Fibroblast of mammary gland (primary cell): ENCODE measurements around the gene KPTN.

Source experiments
- DNase-seq: peaks from one replicate; pipeline ENCODE4 v3.0.0-alpha.2; 2010; ENCODE audit warnings: low read depth
- H3K4me3 ChIP-seq: 2 replicates; pipeline ENCODE4 v1.5.1; 2011; ENCODE audit warnings: low read depth, mild to moderate bottlenecking, low read length, moderate library complexity; ENCODE audit not compliant: control insufficient read depth
- TF ChIP-seq, protein P1 (sequence below): conservative IDR thresholded peaks from 2 replicates; pipeline ENCODE4 v1.5.1; 2011; ENCODE audit warnings: low read depth, low read length, inconsistent platforms; ENCODE audit not compliant: control insufficient read depth, insufficient read depth

The KPTN gene

DNA sequence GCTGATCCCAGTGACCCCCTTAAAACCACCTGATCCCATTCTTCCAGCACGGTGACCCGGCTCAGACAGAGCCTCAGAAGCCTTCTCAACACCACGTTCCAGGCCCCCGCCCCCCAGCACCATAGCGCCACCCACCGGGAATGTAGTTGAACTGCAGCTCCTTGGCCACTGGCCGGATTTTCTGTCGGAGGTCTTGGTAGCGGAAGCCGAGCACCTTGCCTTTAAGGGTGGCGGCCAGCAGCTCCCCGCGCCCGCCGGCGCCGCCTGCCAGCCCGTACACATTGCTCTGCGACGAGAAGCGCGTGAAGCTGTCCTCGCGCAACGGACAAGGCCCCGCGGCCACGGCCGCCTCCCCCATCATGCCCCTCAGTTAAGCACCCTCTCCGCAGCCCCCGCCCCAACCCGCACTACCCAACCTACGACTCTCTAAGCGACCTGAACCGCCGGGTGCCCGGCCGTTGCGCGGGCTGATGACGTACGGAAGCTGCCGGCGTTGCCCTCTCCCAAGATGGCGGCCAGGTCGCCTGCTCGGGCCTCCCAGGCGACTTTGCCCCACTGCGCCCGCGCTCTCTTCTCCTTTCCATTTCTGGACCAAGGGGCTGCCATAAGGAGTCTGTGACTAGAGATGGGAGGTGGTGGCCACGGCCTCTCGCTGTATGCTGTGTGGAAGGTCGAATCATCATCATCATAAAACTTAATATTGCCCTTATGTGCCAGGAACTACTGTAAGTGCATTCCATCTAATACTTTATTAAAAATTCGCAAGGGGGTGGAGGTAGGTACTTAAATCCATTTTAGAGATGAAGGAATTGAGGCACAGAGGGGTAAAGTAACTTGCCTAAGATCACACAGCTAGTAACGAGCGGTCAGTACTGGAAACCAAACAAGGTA lies at the start of gene KPTN:
KPTN (minus strand) TSS at position 420 of the 891 bp plus-strand sequence; CDS start at position 361, 59 bp downstream.
- TF ChIP-seq, protein P1, sequence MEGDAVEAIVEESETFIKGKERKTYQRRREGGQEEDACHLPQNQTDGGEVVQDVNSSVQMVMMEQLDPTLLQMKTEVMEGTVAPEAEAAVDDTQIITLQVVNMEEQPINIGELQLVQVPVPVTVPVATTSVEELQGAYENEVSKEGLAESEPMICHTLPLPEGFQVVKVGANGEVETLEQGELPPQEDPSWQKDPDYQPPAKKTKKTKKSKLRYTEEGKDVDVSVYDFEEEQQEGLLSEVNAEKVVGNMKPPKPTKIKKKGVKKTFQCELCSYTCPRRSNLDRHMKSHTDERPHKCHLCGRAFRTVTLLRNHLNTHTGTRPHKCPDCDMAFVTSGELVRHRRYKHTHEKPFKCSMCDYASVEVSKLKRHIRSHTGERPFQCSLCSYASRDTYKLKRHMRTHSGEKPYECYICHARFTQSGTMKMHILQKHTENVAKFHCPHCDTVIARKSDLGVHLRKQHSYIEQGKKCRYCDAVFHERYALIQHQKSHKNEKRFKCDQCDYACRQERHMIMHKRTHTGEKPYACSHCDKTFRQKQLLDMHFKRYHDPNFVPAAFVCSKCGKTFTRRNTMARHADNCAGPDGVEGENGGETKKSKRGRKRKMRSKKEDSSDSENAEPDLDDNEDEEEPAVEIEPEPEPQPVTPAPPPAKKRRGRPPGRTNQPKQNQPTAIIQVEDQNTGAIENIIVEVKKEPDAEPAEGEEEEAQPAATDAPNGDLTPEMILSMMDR = peak; percentile 88
- peak within 1 kb of the TSS; percentile 86 for H3K4me3 ChIP-seq
- peak; percentile 88 for DNase-seq

DNA sequence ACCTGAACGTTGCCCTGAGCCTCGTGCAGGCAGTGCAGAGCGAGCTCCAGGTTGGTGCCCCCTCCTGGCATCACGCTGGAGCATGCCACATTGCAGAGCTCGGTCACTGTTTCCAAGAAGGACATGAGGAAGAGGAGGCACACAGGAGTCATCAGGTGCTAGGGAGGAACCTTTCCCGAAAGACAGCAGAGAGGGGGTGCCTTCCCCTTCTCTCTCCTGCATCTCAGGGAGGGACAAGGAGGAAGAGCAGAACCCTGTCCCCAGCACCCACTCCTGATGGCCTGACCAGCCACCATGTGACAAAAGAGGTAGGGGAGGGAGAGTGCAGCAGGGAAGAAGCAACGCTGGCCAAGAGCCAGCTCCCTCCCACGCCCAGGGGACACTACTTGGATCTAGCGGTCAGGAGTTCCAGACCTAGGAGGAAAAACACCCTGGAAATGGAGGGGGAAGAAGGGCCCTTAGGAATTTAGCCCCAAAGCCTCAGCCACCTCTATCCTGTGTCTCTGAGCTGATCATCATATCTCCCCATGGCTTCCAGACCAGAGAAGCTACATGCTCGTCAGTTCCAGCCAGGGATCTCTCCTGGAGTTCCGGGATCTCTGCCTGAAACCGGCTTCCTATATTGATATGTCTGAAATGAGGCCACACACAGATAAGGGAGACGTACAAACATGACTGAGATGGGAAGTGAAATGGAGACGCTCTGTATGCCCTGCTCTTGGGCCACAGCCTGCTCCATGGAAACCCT lies 47.8 kb upstream of the KPTN start:
- no peak for DNase-seq
- TF ChIP-seq, protein P1 = no peak
- H3K4me3 ChIP-seq = no peak overlapping the region

DNA sequence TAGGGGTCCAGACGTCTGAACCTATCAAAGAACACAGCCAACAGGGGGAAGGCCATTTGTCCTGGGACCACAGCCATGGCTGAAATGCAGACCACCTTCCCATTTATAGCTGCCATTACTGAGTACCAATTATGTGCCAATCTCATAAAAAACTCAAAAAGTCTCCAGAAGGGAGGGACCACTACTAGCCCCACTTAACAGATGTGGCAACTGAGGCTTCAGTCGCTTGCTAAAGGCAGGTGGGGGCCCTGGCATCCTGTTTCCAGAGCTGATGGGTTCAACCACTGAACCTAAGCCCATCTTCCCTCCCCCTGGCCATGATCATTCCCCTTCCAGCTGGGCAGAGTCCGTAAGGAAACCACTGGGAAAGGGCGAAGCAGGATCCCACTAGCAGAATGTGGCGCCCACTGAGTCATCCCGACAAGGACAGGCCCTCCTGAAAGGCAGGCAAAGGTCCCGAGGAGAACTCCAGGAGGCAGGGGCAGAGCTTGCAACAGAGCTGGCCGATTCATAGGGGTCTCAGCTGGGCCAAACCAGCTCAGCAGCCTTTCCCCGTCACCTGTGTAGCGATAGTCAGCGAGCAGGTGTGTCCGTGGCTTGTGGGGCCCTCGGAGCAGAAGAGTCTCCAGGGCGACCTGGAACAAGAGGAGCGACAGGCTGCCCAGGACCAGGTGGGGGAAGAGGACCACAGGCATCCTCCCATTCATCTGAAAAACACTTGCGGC lies 45.2 kb upstream of the KPTN start:
- H3K4me3 ChIP-seq = no peak overlapping the region
- TF ChIP-seq, protein P1 = no peak
- no peak for DNase-seq

DNA sequence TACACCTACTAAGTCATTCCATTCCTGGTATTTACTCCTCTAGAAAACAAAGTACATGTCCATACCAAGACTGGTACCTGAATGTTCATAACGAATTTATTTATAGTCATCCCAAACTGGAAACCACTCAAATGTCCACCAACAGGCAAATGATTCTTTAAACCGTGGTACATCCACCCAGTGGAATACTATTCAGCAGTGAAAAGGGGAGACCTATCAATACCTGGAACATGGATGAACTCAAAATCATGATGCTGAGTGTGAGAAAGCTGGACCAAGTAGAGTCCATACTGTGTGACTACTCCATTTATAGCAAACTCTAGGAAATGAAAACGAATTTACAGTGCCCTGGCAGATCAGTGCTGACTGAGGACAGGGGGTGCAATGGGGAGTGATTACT lies 42.8 kb upstream of the KPTN start:
- H3K4me3 ChIP-seq = no peak overlapping the region
- TF ChIP-seq, protein P1 = no peak
- DNase-seq = no peak

- no peak for DNase-seq
- TF ChIP-seq, protein P1 = no peak
- no peak overlapping the region for H3K4me3 ChIP-seq
Observed at GRCh38 chr19:47523473-47523872, 39.5 kb upstream of the KPTN start.

DNA sequence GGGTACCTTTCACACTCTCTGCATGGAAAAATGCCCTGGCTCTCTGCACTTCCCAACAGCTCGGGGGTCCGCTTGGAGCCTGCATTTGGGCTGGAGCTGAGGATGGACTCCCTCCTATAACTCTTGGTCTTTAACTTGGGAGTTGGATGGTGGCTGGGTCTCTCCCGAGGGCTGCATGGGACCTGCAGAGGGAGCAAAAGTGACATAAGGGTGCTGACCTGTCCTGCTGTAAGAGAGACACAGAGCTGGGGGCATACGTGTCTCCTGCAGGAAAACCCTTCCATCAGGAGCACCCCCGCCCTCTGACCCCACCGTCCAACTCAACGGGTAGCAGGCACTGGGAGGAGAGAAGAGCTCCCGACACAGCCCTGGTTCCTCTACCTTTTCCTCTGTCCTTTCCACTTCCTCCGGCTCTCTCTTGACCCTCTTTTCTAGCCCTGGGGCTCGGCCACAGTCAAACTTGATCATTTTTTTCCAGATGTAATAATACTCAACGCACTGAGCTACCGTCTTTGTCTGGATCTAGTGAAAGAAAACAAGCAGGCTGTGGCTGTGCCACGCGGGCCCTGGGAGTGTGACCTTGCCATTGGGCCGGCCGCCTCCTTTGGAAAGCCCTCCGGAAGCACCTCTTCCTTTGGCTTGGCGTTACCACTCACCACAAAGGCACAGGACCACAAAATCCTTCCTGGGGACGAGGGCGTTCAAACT lies 37.6 kb upstream of the KPTN start:
- TF ChIP-seq, protein P1 = no peak
- no peak for DNase-seq
- no peak overlapping the region for H3K4me3 ChIP-seq
